SK-N-SH (cell line): ENCODE measurements around the gene FBXO7. TPM values are rescaled to one million over a fixed set of nuclear protein-coding genes. Genes with fewer than 3 reads are reported as not detected.

Experiments used
- EZH2phosphoT487 ChIP-seq: fragments of 200-600 bp; sonication (generic); IDR thresholded peaks from 2 replicates; pipeline ENCODE4 v1.6.1; 2017; ENCODE audit warnings: low read depth, mixed run types, mild to moderate bottlenecking, antibody characterized with exemption, moderate library complexity, borderline replicate concordance
- FOXJ3 ChIP-seq: sonication (generic); formaldehyde crosslinking; IDR thresholded peaks from 2 replicates; pipeline ENCODE4 v1.5.1; 2020; ENCODE audit warnings: mild to moderate bottlenecking, missing genetic modification reagents
- POLR2AphosphoS5 ChIP-seq: IDR thresholded peaks from 2 replicates; pipeline ENCODE4 v1.6.1; 2012; ENCODE audit warnings: low read depth, low read length
- polyA plus RNA-seq, 3 experiments: library from polyadenylated mRNA; depleted of rRNA; stranded (reverse); fragments of >200 nt; gene quantifications; 2 replicates each; pipeline ENCODE4 v1.2.3, GENCODE V29; 2012
- TF ChIP-seq, protein P1 (sequence below): fragments of 150-350 bp; IDR thresholded peaks from 2 replicates; pipeline ENCODE4 v1.6.1; 2017; ENCODE audit warnings: antibody characterized with exemption, low read length, low read depth, borderline replicate concordance
- TF ChIP-seq, protein P2 (sequence below): fragments of 150-350 bp; IDR thresholded peaks from 2 replicates; pipeline ENCODE4 v1.6.1; 2016; ENCODE audit warnings: mild to moderate bottlenecking, low read depth, low read length

FBXO7 gene
- polyA plus RNA-seq, 1 of the 3 experiments (the other 2 are of a cell fraction): 77.3 TPM

DNA sequence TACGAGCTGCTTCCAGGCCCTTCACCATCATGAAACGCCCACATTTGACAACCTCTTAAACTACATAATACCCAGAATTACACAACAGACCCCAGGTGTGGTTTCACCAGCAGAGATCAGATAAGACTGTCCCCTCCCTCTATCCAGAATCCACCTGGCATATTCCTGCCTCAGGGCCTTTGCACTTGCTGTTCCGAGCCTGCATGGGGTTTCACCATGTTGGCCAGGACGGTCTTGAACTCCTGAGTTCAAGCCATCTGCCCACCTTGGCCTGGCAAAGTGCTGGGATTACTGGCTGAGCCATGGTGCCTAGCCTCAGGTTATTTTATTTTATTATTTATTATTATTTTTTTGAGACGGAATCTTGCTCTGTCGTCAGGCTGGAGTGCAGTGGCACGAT, 73.4 kb downstream of the FBXO7 start (continued):
- TF ChIP-seq, protein P1, sequence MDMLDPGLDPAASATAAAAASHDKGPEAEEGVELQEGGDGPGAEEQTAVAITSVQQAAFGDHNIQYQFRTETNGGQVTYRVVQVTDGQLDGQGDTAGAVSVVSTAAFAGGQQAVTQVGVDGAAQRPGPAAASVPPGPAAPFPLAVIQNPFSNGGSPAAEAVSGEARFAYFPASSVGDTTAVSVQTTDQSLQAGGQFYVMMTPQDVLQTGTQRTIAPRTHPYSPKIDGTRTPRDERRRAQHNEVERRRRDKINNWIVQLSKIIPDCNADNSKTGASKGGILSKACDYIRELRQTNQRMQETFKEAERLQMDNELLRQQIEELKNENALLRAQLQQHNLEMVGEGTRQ: no peak
- TF ChIP-seq EZH2phosphoT487: no peak
- TF ChIP-seq, protein P2, sequence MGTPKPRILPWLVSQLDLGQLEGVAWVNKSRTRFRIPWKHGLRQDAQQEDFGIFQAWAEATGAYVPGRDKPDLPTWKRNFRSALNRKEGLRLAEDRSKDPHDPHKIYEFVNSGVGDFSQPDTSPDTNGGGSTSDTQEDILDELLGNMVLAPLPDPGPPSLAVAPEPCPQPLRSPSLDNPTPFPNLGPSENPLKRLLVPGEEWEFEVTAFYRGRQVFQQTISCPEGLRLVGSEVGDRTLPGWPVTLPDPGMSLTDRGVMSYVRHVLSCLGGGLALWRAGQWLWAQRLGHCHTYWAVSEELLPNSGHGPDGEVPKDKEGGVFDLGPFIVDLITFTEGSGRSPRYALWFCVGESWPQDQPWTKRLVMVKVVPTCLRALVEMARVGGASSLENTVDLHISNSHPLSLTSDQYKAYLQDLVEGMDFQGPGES: no peak
- TF ChIP-seq POLR2AphosphoS5: no peak
- no peak for TF ChIP-seq FOXJ3
- TF ChIP-seq, all 33 proteins: peak for 0

Other genes with a start within 250 kb of the FBXO7 start
- 0.15 and 0.18 TPM in 2 replicates for gene SLC5A4, start 219.5 kb upstream of the FBXO7 start, polyA plus RNA-seq (2012; rRNA removed)
- gene RFPL3, start 116.9 kb upstream of the FBXO7 start, polyA plus RNA-seq (2012; rRNA removed): not detected in 2 replicates
- gene RTCB, start 62.6 kb upstream of the FBXO7 start, polyA plus RNA-seq (2012; rRNA removed): 89.6 and 110 TPM in 2 replicates
- not detected in 2 replicates for gene BPIFC, start 10.4 kb upstream of the FBXO7 start, polyA plus RNA-seq (2012; rRNA removed)